Pancreas (tissue), 10 donors: ENCODE measurements around the gene CTSZ. TPM values are rescaled to one million over a fixed set of nuclear protein-coding genes. Genes with fewer than 3 reads are reported as not detected.
"Not testable (repeated sequence)": the region's sequence is repeated elsewhere in the genome, so short reads cannot be mapped to it uniquely, and the experiment has no call there.

Experiments
- ATAC-seq, 4 donors: fragments of 200-7000 bp; cut with Tn5 transposase; one replicate each; pipeline versions ENCODE4 v1.8.0 to v1.9.1; 2020; ENCODE audit warnings: mild to moderate bottlenecking in 4 of 4, moderate library complexity in 4 of 4
- DNase-seq, 6 donors: peaks; one replicate each; pipeline ENCODE4 v3.0.0-alpha.2; 2020
- FAIRE-seq: peaks from 2 replicates; lab custom pipeline; 2012; peaks lifted over from hg19 to GRCh38; lab: Jason Lieb, UNC
- H3K27ac ChIP-seq, 4 donors: fragments of 200-600 bp; sonication (generic); 1 replicate in 3 of 4; 2 replicates in 1 of 4; pipeline versions ENCODE4 v1.5.0 to v1.8.0; 2020
- H3K27me3 ChIP-seq, 4 donors: fragments of 200-600 bp; one replicate each; pipeline ENCODE4 v1.8.0; 2021
- H3K36me3 ChIP-seq, 3 donors: fragments of 200-600 bp; sonication (generic) in 1 of 3; one replicate each; pipeline versions ENCODE4 v1.5.0 to v1.8.0; 2020 to 2021
- H3K4me1 ChIP-seq, 3 donors: fragments of 200-600 bp; one replicate each; pipeline ENCODE4 v1.8.0; 2021
- H3K4me3 ChIP-seq, 4 donors: fragments of 200-600 bp; sonication (generic) in 2 of 4; one replicate each; pipeline versions ENCODE4 v1.5.0 to v1.8.0; 2020 to 2021
- H3K9me3 ChIP-seq, 4 donors: fragments of 200-600 bp; one replicate each; pipeline ENCODE4 v1.8.0; 2021
- CTCF ChIP-seq, 4 donors: fragments of 200-600 bp; sonication (generic) in 3 of 4; IDR thresholded peaks; one replicate each; pipeline versions ENCODE4 v1.5.0 to v1.8.0; 2021; ENCODE audit warnings: antibody characterized with exemption in 4 of 4
- WGBS, 2 donors: extraction: QIAGEN DNeasy Blood & Tissue Kit; methylation state at CpG; one replicate each; pipeline ENCODE4 v1.1.7; 2013; 5-methylcytosine and 5-hydroxymethylcytosine counted together
- intact Hi-C, 3 donors: fragments of 100-400 bp; cut with DNase I; formaldehyde crosslinking; loops; one replicate each; pipeline versions ENCODE4 v1.11.1 to v1.14.2; 2022
- polyA plus RNA-seq, 2 donors: library from polyadenylated mRNA; stranded (reverse); fragments of 200-250 nt; gene quantifications; one replicate each; pipeline ENCODE4 v1.2.3, GENCODE V29; 2013
- total RNA-seq, 6 donors: library from RNA; stranded (reverse); fragmentation: NEBNext Ultra II Directional in 4 of 6; extraction: Animal tissue kit (Norgen Biotek cat#: 25700) in 4 of 6; gene quantifications; one replicate each; pipeline versions ENCODE4 v1.2.1 to v1.2.4, GENCODE V29; 2021 to 2023
- donor health status: healthy with polysubstance abuse.
- donor health status: DM: no; HTN: no; CAD: no; lungs with moderate emphysema.
- donor health status: DM: no; HTN: no; CAD: no.
- donor health status: control.
- donor health status: control.
- donor health status: Bipolar disorder and iron deficiency.
- donor health status: DM: yes; HTN: yes; CAD: no.
- donor health status: DM: no; HTN: no; CAD: no.
- donor health status: DM: no; HTN: no; CAD: no.
- donor health status: DM: yes; HTN: yes; CAD: no.

The CTSZ gene
- total and polyA plus RNA-seq, 8 donors: 33.7 to 107 (median 51.5) TPM

- no peak for FAIRE-seq
- intact Hi-C loops: no loop called here
Measured at GRCh38 chr20:59013959-59014608, 7.0 kb upstream of the CTSZ start.

GRCh38 chr20:59013031-59013951, 6.2 kb upstream of the CTSZ start:
- intact Hi-C loops: no loop called here
- FAIRE-seq (no peak), DNase-seq (peak in 1 of 6 donors; percentile 4), ATAC-seq (no peak)
- WGBS, 2 donors: 80 to 85% methylated on average over 17 of the region's 17 CpGs
- Histone ChIP-seq H3K4me1 (no peaks in the 10 kb centered on the region), H3K9me3 (no peaks in the 10 kb centered on the region), H3K36me3 (no peaks in the 10 kb centered on the region), H3K27me3 (no peaks in the 10 kb centered on the region), H3K27ac (no peak overlapping the region), H3K4me3 (no peak overlapping the region)
- no peak for TF ChIP-seq CTCF (IDR thresholded peaks at IDR 0.05)

More at GRCh38 chr20:59013959-59014608, 7.0 kb upstream of the CTSZ start:
- TF ChIP-seq CTCF (IDR thresholded peaks at IDR 0.05): no peak
- Histone ChIP-seq H3K36me3 (no peaks in the 10 kb centered on the region), H3K9me3 (no peaks in the 10 kb centered on the region), H3K27ac (no peak overlapping the region), H3K4me1 (no peaks in the 10 kb centered on the region), H3K4me3 (no peak overlapping the region), H3K27me3 (no peaks in the 10 kb centered on the region)
- ATAC-seq (no peak), DNase-seq (peak in 1 of 6 donors; percentile 5)
- 75 to 77% methylated on average over 13 of the region's 13 CpGs for WGBS, 2 donors

- H3K27me3 ChIP-seq, intact Hi-C loops, H3K9me3 ChIP-seq, DNase-seq, H3K36me3 ChIP-seq, FAIRE-seq, ATAC-seq, H3K4me3 ChIP-seq, H3K27ac ChIP-seq, H3K4me1 ChIP-seq: not testable (repeated sequence)
- WGBS, 2 donors: 88% methylated on average over 3 of the region's 3 CpGs
Measured at GRCh38 chr20:59011874-59012157, 4.8 kb upstream of the CTSZ start.

- Histone ChIP-seq H3K27me3 (no peaks in the 10 kb centered on the region), H3K4me3 (no peak overlapping the region), H3K9me3 (no peaks in the 10 kb centered on the region), H3K36me3 (no peaks in the 10 kb centered on the region), H3K4me1 (peaks cover under 1% of the 10 kb centered on the region in 3 donors), H3K27ac (peak overlapping the region in 2 of 4 donors; percentile 27 to 37)
- ATAC-seq (no peak), DNase-seq (peak in 3 of 6 donors; percentile 14 to 49 (median 14)), FAIRE-seq (no peak)
- no peak for TF ChIP-seq CTCF (IDR thresholded peaks at IDR 0.05)
- intact Hi-C loops: no loop called here
- 68% methylated on average over 17 of the region's 17 CpGs for WGBS, 2 donors
Measured at GRCh38 chr20:59010995-59011873, 4.2 kb upstream of the CTSZ start.
